Loucy (cell line): ENCODE data around the gene MTA1.

Experiments used
- H2AFZ ChIP-seq: fragments of 200-600 bp; sonication (generic); 2 replicates; pipeline ENCODE4 v1.6.0; 2016; ENCODE audit warnings: antibody characterized with exemption, mild to moderate bottlenecking, low read length, moderate library complexity
- H3F3A ChIP-seq: fragments of 200-600 bp; 2 replicates; pipeline ENCODE4 v1.6.0; 2016; ENCODE audit warnings: antibody characterized with exemption, low read depth, mild to moderate bottlenecking
- H3K27me3 ChIP-seq: fragments of 200-600 bp; sonication (generic); 2 replicates; pipeline ENCODE4 v1.6.1; 2014; ENCODE audit warnings: low read length, mild to moderate bottlenecking; ENCODE audit not compliant: insufficient read depth, poor library complexity, severe bottlenecking
- H3K36me3 ChIP-seq: fragments of 200-600 bp; sonication (generic); 2 replicates; pipeline ENCODE4 v1.6.1; 2016; ENCODE audit warnings: low read length; ENCODE audit not compliant: insufficient read depth
- H3K4me1 ChIP-seq: fragments of 200-600 bp; sonication (generic); 2 replicates; pipeline ENCODE4 v1.5.1; 2014; ENCODE audit warnings: low read length, mild to moderate bottlenecking; ENCODE audit not compliant: insufficient read depth, poor library complexity, severe bottlenecking
- H3K4me2 ChIP-seq: fragments of 200-600 bp; sonication (generic); 2 replicates; pipeline ENCODE4 v1.6.0; 2014; ENCODE audit warnings: antibody characterized with exemption, low read length, low read depth, mild to moderate bottlenecking; ENCODE audit not compliant: poor library complexity, severe bottlenecking
- H3K4me3 ChIP-seq: fragments of 200-600 bp; sonication (generic); 2 replicates; pipeline ENCODE4 v1.5.1; 2014; ENCODE audit warnings: low read length, mild to moderate bottlenecking, mixed read lengths; ENCODE audit not compliant: poor library complexity, severe bottlenecking
- H3K79me2 ChIP-seq: fragments of 200-600 bp; sonication (generic); 2 replicates; pipeline ENCODE4 v1.6.1; 2014; ENCODE audit warnings: low read length; ENCODE audit not compliant: insufficient read depth
- H3K9ac ChIP-seq: fragments of 200-600 bp; sonication (generic); 2 replicates; pipeline ENCODE4 v1.6.0; 2014; ENCODE audit warnings: mild to moderate bottlenecking, low read depth, low read length, moderate library complexity; ENCODE audit not compliant: poor library complexity, severe bottlenecking
- H3K9me2 ChIP-seq: fragments of 200-600 bp; sonication (generic); replicated peaks from 2 replicates; pipeline ENCODE4 v1.6.1; 2016; ENCODE audit warnings: low read depth, low read length, mixed read lengths
- H3K9me3 ChIP-seq: fragments of 200-600 bp; sonication (generic); 2 replicates; pipeline ENCODE4 v1.6.1; 2014; ENCODE audit warnings: mild to moderate bottlenecking, antibody characterized with exemption, low read length, low read depth; ENCODE audit not compliant: insufficient read depth
- H4K20me1 ChIP-seq: fragments of 200-600 bp; sonication (generic); 2 replicates; pipeline ENCODE4 v1.6.0; 2014; ENCODE audit warnings: antibody characterized with exemption, low read length, mild to moderate bottlenecking; ENCODE audit not compliant: insufficient read depth, poor library complexity, severe bottlenecking
- CTCF ChIP-seq: fragments of 200-600 bp; sonication (generic); conservative IDR thresholded peaks from 2 replicates; pipeline ENCODE4 v1.5.1; 2014; ENCODE audit warnings: mild to moderate bottlenecking, antibody characterized with exemption, low read length
- EZH2phosphoT487 ChIP-seq: fragments of 200-600 bp; IDR thresholded peaks from 2 replicates; pipeline ENCODE4 v1.6.1; 2018; ENCODE audit warnings: antibody characterized with exemption, mild to moderate bottlenecking, moderate library complexity, borderline replicate concordance

The MTA1 gene

DNA sequence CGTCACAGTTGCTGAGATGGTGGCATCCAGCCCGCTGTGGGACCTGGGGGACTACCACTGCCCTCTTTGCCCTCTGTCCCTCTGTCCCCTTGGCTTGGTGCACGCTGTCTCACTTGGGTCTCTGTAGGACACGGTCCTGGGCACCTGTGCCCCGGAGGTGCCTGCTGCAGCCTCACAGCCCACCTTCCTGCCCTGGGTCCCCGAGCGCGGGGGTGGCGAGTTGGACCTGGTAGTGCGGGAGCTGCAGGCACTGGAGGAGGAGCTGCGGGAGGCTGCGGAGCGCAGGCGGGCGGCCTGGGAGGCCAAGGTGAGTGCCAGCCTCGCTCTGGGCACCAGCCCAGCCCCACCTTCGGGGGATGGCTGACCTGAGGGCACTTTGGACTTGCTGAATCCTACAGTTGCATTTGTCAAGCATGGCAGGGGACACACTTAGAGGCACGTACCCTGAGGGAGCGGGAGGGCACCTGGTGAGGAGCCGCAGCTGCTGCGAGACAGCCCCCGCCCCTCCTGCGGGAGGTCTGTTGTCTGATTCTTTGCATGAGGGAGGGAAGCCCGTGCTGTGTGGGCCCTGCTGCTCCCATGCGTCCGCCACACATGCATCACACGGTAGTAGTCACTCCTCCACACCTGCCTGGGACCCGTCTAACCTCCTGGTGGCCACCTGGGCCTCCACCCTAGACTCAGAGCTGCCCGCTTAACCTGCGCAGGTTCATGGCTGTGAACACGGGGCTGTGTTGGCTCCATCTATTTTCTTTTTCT, 78.2 kb downstream of the MTA1 start:
- no peaks in the 10 kb centered on the region for H3F3A ChIP-seq
- H3K9me2 ChIP-seq = no peaks in the 10 kb centered on the region
- no peak overlapping the region for H3K9ac ChIP-seq
- H3K36me3 ChIP-seq = no peaks in the 10 kb centered on the region
- H3K9me3 ChIP-seq = no peaks in the 10 kb centered on the region
- peaks cover 1% of the 10 kb centered on the region for H3K4me1 ChIP-seq
- no peaks in the 10 kb centered on the region for H3K27me3 ChIP-seq
- H3K79me2 ChIP-seq = peaks cover 7% of the 10 kb centered on the region; the same call in 1 of the 2 replicates
- no peak overlapping the region for H2AFZ ChIP-seq
- TF ChIP-seq EZH2phosphoT487 (no peak), CTCF (no peak)
- no peak overlapping the region for H3K4me2 ChIP-seq
- no peak overlapping the region for H3K4me3 ChIP-seq
- H4K20me1 ChIP-seq = peaks cover 5% of the 10 kb centered on the region

GRCh38 chr14:105498430-105499255, 79.0 kb downstream of the MTA1 start:
- no peak overlapping the region for H3K4me3 ChIP-seq
- no peak overlapping the region for H2AFZ ChIP-seq
- no peaks in the 10 kb centered on the region for H4K20me1 ChIP-seq
- H3K9ac ChIP-seq = no peak overlapping the region
- no peaks in the 10 kb centered on the region for H3K9me3 ChIP-seq
- H3K9me2 ChIP-seq = no peaks in the 10 kb centered on the region
- TF ChIP-seq CTCF (no peak), EZH2phosphoT487 (no peak)
- H3K4me2 ChIP-seq = no peak overlapping the region
- H3K4me1 ChIP-seq = no peaks in the 10 kb centered on the region
- H3K27me3 ChIP-seq = no peaks in the 10 kb centered on the region
- H3K36me3 ChIP-seq = no peaks in the 10 kb centered on the region
- H3K79me2 ChIP-seq = peaks cover 5% of the 10 kb centered on the region; the same call in 1 of the 2 replicates
- H3F3A ChIP-seq = no peaks in the 10 kb centered on the region

DNA sequence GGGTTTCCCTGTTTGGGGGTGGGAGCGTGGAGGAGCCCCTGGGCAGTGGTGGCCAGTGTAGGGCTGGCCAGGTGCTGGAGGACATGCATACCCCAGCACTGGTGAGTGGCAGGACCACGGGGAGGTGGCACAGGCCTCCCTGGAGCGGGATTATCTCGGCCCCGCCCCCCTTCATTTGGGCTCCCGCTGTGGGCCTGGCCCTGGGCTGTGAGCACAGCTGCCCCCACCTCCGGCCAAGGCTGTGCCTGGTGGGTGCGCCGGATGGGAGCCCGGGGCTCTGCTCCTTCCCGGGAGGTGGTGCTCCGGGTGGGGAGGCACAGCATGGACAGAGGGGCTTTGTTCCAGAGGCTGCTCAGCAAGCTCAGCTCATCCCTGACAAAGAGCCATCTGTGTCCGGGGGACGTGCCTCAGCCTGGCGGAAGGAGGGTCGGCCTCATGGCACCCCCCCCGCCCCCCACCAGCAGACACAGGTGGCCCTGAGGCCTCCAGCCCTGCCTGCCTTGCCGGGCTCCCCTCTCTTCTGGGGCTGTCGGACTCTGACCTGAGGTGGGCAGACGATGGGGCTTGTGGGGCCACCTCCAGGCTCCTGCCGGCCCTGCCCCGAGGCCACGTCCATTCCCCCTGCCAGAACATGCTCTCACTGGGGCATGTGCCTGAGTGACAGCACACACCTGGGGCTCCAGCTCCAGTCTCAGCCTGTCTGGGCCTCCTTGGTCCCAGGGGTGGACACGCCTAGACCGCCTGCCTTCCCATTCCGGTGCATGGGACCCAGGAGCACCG, 79.8 kb downstream of the MTA1 start:
- Histone ChIP-seq H3K4me2 (no peak overlapping the region), H3K9ac (no peak overlapping the region), H3K27me3 (no peaks in the 10 kb centered on the region), H3K4me1 (no peaks in the 10 kb centered on the region), H2AFZ (no peak overlapping the region), H3K4me3 (no peak overlapping the region), H3F3A (no peaks in the 10 kb centered on the region), H4K20me1 (no peaks in the 10 kb centered on the region), H3K36me3 (no peaks in the 10 kb centered on the region), H3K9me3 (no peaks in the 10 kb centered on the region), H3K79me2 (no peaks in the 10 kb centered on the region), H3K9me2 (no peaks in the 10 kb centered on the region)
- TF ChIP-seq EZH2phosphoT487 = no peak
- no peak for TF ChIP-seq CTCF
